Mucosa of rectum (tissue), 2 donors: ENCODE measurements around the gene PXT1.

Experiments used
- H3K27ac ChIP-seq, 2 donors: one replicate each; pipeline ENCODE4 v1.7.0; 2013; ENCODE audit warnings: inconsistent platforms in 2 of 2, low read depth in 2 of 2, low read length in 2 of 2
- H3K27me3 ChIP-seq, 2 donors: one replicate each; pipeline ENCODE4 v1.7.0; 2013; ENCODE audit warnings: low read length in 2 of 2; ENCODE audit not compliant: control insufficient read depth in 2 of 2, insufficient read depth in 2 of 2
- H3K36me3 ChIP-seq, 2 donors: one replicate each; pipeline ENCODE4 v1.7.0; 2013; ENCODE audit warnings: low read length in 2 of 2; ENCODE audit not compliant: control insufficient read depth in 2 of 2, insufficient read depth in 2 of 2
- H3K4me1 ChIP-seq, 2 donors: one replicate each; pipeline ENCODE4 v1.7.0; 2013; ENCODE audit warnings: low read length in 2 of 2, mild to moderate bottlenecking in 1 of 2; ENCODE audit not compliant: control insufficient read depth in 2 of 2, insufficient read depth in 2 of 2
- H3K4me3 ChIP-seq, 2 donors: one replicate each; pipeline ENCODE4 v1.7.0; 2013; ENCODE audit warnings: low read length in 2 of 2
- H3K9ac ChIP-seq, 2 donors: one replicate each; pipeline ENCODE4 v1.7.0; 2013; ENCODE audit warnings: low read length in 2 of 2, low read depth in 1 of 2, mild to moderate bottlenecking in 1 of 2
- H3K9me3 ChIP-seq, 2 donors: one replicate each; pipeline ENCODE4 v1.7.0; 2013; ENCODE audit warnings: low read length in 2 of 2; ENCODE audit not compliant: control insufficient read depth in 2 of 2
- donor health status: healthy.
- donor health status: Normal muscosa, but diverticular disease.

PXT1 gene

GRCh38 chr6:36380166-36380565 is 62.5 kb downstream of the PXT1 start:
- Histone ChIP-seq H3K4me3 (no peak overlapping the region), H3K27ac (no peak overlapping the region), H3K4me1 (no peaks in the 10 kb centered on the region), H3K9ac (no peak overlapping the region), H3K9me3 (no peaks in the 10 kb centered on the region), H3K27me3 (no peaks in the 10 kb centered on the region), H3K36me3 (no peaks in the 10 kb centered on the region)

- Histone ChIP-seq H3K9ac (no peak overlapping the region), H3K36me3 (no peaks in the 10 kb centered on the region), H3K4me3 (no peak overlapping the region), H3K27ac (no peak overlapping the region), H3K9me3 (no peaks in the 10 kb centered on the region), H3K4me1 (no peaks in the 10 kb centered on the region), H3K27me3 (no peaks in the 10 kb centered on the region)
Observed at GRCh38 chr6:36378936-36379335, 63.7 kb downstream of the PXT1 start.

DNA sequence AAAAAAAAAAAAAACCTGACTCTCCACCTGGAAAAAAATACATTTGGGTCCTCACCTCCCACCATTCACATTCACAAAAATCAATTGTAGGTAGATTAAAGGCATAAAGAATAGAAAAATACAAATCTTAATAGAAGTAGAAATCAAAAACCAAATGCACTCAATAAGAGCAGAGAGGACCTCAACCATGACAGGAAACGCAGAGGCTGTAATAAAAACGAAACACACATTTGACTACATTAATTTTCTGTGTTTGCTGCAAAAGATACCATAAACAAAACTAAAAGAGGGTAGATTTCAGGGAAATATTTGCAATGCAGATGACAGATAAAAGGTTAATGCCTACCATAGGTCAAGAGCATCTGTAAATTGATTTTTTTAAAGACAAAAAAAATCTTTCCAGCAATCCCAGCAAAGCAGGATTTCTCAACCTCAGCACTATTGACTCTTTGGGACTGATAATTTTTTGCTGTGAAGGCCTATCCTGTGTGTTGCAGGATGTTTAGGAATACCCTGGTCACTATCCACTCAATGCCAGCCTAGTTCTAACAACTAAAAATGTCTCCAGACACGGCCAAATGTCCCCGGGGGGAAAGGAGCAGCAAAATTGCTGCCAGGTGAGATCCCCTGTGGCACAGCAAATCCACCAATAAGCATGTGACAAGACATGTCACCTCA is 64.3 kb downstream of the PXT1 start:
- Histone ChIP-seq H3K9ac (no peak overlapping the region), H3K9me3 (no peaks in the 10 kb centered on the region), H3K4me1 (no peaks in the 10 kb centered on the region), H3K36me3 (no peaks in the 10 kb centered on the region), H3K27ac (no peak overlapping the region), H3K27me3 (no peaks in the 10 kb centered on the region), H3K4me3 (no peak overlapping the region)

DNA sequence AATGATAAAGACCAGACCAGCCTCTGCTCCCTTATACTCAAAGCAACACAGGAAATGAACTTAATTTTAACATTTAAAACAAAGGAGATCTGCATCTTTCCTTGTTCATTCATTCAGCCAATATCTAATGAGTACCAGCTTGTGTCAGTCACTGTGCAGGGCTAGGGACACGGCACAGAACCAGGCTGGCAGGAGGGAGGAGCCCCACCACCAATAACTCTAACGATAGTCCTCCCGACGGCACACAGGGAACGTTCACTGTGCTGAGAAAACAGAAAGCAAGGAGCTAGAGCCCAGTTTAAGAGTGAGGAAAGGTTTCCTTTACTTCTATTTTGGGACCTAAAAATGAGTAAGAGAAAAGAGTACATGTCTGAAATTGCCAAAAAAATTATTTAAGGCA is 65.1 kb downstream of the PXT1 start:
- Histone ChIP-seq H3K27me3 (no peaks in the 10 kb centered on the region), H3K9ac (no peak overlapping the region), H3K9me3 (no peaks in the 10 kb centered on the region), H3K4me3 (no peak overlapping the region), H3K4me1 (no peaks in the 10 kb centered on the region), H3K36me3 (no peaks in the 10 kb centered on the region), H3K27ac (no peak overlapping the region)

GRCh38 chr6:36376742-36377141 is 65.9 kb downstream of the PXT1 start:
- Histone ChIP-seq H3K4me1 (no peaks in the 10 kb centered on the region), H3K27me3 (no peaks in the 10 kb centered on the region), H3K36me3 (no peaks in the 10 kb centered on the region), H3K27ac (no peak overlapping the region), H3K4me3 (no peak overlapping the region), H3K9me3 (no peaks in the 10 kb centered on the region), H3K9ac (no peak overlapping the region)

DNA sequence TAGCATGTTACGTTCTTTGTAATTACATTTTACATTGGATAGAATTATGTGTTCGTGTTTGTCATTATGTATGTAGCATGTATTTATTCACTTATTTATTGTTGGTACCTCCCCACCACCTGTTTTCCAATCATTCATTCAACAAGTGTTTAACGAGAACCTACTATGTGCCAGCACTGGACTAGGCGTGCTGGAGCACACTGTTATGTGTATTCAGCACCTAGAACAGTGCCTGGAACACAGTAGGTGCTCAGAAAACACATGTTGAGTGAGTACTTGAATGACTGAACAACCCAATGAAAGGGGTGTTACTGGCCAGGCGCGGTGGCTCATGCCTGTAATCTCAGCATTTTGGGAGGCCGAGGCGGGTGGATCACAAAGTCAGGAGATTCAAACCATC is 66.5 kb downstream of the PXT1 start:
- no peaks in the 10 kb centered on the region for H3K36me3 ChIP-seq
- H3K4me1 ChIP-seq, result no peaks in the 10 kb centered on the region
- H3K27me3 ChIP-seq, result no peaks in the 10 kb centered on the region
- no peaks in the 10 kb centered on the region for H3K9me3 ChIP-seq
- no peak overlapping the region for H3K9ac ChIP-seq
- H3K4me3 ChIP-seq, result no peak overlapping the region
- no peak overlapping the region for H3K27ac ChIP-seq

DNA sequence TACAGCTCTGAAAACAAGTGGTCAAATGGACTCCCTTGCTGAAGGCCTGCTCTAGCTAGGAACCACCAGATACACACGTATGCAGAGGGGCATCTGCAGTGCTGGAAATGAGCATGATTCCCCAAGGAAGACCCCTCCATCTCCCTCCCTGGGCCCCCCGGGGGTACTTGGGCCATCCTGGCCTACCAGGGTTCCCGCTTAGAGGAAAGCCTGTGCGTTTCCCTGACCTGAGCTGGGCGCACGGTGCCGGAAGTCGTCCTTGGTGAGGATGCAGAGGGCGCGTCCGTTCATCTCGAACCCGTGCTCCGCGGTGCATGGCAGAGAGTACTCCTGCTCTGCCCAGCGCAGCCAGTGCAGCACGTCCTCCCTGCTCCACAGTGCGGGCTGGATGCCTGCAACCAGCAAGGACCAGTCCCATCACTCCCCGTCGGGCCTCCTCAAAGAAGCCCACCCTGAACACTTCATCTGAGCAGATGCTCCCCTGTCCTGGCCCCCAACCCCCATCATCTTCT is 67.0 kb downstream of the PXT1 start:
- Histone ChIP-seq H3K9me3 (no peaks in the 10 kb centered on the region), H3K36me3 (no peaks in the 10 kb centered on the region), H3K4me3 (no peak overlapping the region), H3K9ac (no peak overlapping the region), H3K27me3 (no peaks in the 10 kb centered on the region), H3K27ac (no peak overlapping the region), H3K4me1 (no peaks in the 10 kb centered on the region)

- Histone ChIP-seq H3K9ac (no peak overlapping the region), H3K36me3 (no peaks in the 10 kb centered on the region), H3K4me3 (no peak overlapping the region), H3K27ac (no peak overlapping the region), H3K9me3 (no peaks in the 10 kb centered on the region), H3K27me3 (no peaks in the 10 kb centered on the region), H3K4me1 (no peaks in the 10 kb centered on the region)
Observed at GRCh38 chr6:36374972-36375371, 67.7 kb downstream of the PXT1 start.

DNA sequence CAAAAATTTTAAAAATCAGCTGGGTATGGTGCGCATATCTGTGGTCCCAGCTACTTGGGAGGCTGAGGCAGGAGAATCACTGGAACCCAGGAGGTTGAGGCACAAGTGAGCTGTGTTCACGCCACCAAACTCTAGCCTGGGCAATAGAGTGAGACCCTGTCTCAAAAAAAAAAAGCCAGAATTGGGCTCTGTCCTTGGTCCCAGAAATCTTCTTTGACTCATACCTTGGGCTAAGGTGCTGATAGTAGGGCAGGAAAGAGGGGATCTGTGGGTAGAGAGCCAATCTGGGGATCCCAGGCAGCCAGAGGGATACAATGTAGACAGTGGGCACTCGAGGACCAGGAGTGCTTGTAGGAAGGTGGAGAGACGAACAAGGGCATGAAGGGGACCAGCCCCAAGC is 68.5 kb downstream of the PXT1 start:
- no peak overlapping the region for H3K27ac ChIP-seq
- H3K4me3 ChIP-seq, result no peak overlapping the region
- H3K36me3 ChIP-seq, result no peaks in the 10 kb centered on the region
- H3K9ac ChIP-seq, result no peak overlapping the region
- H3K9me3 ChIP-seq, result no peaks in the 10 kb centered on the region
- H3K4me1 ChIP-seq, result no peaks in the 10 kb centered on the region
- H3K27me3 ChIP-seq, result no peaks in the 10 kb centered on the region

DNA sequence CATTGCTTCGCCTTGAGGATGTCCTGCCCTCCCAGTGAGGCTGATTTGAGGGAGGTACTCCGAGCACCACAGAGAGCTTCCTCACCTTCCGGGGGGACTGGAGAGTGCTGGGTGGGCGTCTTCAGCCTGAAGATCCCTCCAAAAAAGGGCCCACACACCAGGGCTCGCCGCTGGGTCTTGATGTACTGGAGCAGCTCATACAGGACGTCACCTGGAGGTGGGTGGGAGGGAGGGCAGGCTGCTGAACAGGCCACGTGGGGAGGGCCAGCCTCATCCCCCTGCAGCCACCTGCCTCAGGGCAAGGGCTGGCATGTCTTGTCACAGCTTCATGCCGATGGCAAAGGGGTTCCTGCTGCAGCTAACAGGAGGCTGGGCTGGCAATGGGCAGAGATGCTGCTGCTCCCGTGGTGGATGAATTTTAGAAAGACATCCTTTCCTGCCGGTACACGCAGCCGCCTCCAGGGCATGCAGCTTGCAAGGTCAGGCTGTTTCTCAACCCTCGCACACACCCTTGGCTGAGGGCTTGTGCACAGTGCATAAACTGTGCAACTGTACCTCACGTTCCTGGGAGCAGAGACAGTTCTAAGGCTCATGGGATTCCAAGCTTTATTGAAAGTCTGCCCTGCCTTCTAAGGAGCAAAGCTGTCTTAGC is 69.2 kb downstream of the PXT1 start:
- Histone ChIP-seq H3K27ac (no peak overlapping the region), H3K4me1 (no peaks in the 10 kb centered on the region), H3K9ac (no peak overlapping the region), H3K27me3 (no peaks in the 10 kb centered on the region), H3K9me3 (no peaks in the 10 kb centered on the region), H3K36me3 (no peaks in the 10 kb centered on the region), H3K4me3 (no peak overlapping the region)
